IMR-90 (cell line): Measurements from ENCODE around the gene APPBP2. TPM values are rescaled to one million over a fixed set of nuclear protein-coding genes. Genes with fewer than 3 reads are reported as not detected.

Experiments used
- ATAC-seq: fragments of 200-7000 bp; cut with Tn5 transposase; 2 replicates; pipeline ENCODE4 v1.9.1; 2020; ENCODE audit warnings: low read depth, mild to moderate bottlenecking, moderate library complexity
- BruUV-seq: library from RNA; stranded (reverse); fragments of 400-500 nt; replicated peaks from 2 replicates; lab custom pipeline; 2021; lab: Mats Ljungman, UMichigan
- CTCF ChIA-PET: fragments of 300-600 bp; formaldehyde crosslinking; extraction: SDS; loops from one replicate; lab custom pipeline; 2021; ENCODE audit warnings: antibody characterized with exemption; lab: Yijun Ruan, JAX
- POLR2A ChIA-PET: fragments of 300-600 bp; sonication (Branson Sonifier 250); formaldehyde crosslinking; loops from one replicate; lab custom pipeline; 2022; ENCODE audit warnings: antibody characterized with exemption; ENCODE audit not compliant: unreplicated experiment; lab: Charles Lee
- DNase-seq: peaks from one replicate; pipeline ENCODE4 v3.0.0; 2013
- H2AFZ ChIP-seq: replicated peaks from 2 replicates; pipeline ENCODE3; 2013; ENCODE audit warnings: low read length, mild to moderate bottlenecking; ENCODE audit not compliant: poor library complexity
- H2AK5ac ChIP-seq: 2 replicates; pipeline ENCODE4 v1.6.1; 2013; ENCODE audit warnings: low read depth, low read length, inconsistent platforms
- H2AK9ac ChIP-seq: replicated peaks from 2 replicates; pipeline ENCODE3; 2013; ENCODE audit warnings: mild to moderate bottlenecking, low read depth, low read length, moderate library complexity; ENCODE audit not compliant: poor library complexity
- H2BK120ac ChIP-seq: 2 replicates; pipeline ENCODE4 v1.6.1; 2013; ENCODE audit warnings: low read depth, low read length, inconsistent platforms
- H2BK15ac ChIP-seq: 3 replicates; pipeline ENCODE4 v1.6.1; 2013; ENCODE audit warnings: low read depth, low read length, inconsistent platforms
- H2BK20ac ChIP-seq: 2 replicates; pipeline ENCODE4 v1.6.1; 2013; ENCODE audit warnings: low read depth, mild to moderate bottlenecking, inconsistent platforms, low read length, moderate library complexity
- H2BK5ac ChIP-seq: 2 replicates; pipeline ENCODE4 v1.6.1; 2013; ENCODE audit warnings: mild to moderate bottlenecking, low read depth, low read length, inconsistent platforms; ENCODE audit not compliant: poor library complexity, severe bottlenecking
- H3K14ac ChIP-seq: replicated peaks from 2 replicates; pipeline ENCODE4 v1.6.1; 2013; ENCODE audit warnings: low read depth, low read length, inconsistent platforms
- H3K18ac ChIP-seq: 2 replicates; pipeline ENCODE4 v1.6.1; 2013; ENCODE audit warnings: low read depth, low read length, control low read depth
- H3K23ac ChIP-seq: 2 replicates; pipeline ENCODE4 v1.6.1; 2013; ENCODE audit warnings: low read depth, low read length, inconsistent platforms
- H3K27ac ChIP-seq: 2 replicates; pipeline ENCODE4 v1.5.1; 2013; ENCODE audit warnings: mild to moderate bottlenecking, control low read depth, low read length; ENCODE audit not compliant: insufficient read depth
- H3K27me3 ChIP-seq: 2 replicates; pipeline ENCODE4 v1.6.1; 2013; ENCODE audit warnings: low read length; ENCODE audit not compliant: control insufficient read depth, insufficient read depth
- H3K36me3 ChIP-seq: 2 replicates; pipeline ENCODE4 v1.6.1; 2013; ENCODE audit warnings: low read length, mixed read lengths; ENCODE audit not compliant: control insufficient read depth, insufficient read depth
- H3K4ac ChIP-seq: 2 replicates; pipeline ENCODE4 v1.6.1; 2013; ENCODE audit warnings: low read depth, low read length, inconsistent platforms
- H3K4me1 ChIP-seq: 2 replicates; pipeline ENCODE4 v1.6.1; 2013; ENCODE audit warnings: low read length, mixed read lengths; ENCODE audit not compliant: control insufficient read depth, insufficient read depth
- H3K4me2 ChIP-seq: 2 replicates; pipeline ENCODE4 v1.6.1; 2013; ENCODE audit warnings: low read depth, mild to moderate bottlenecking, control low read depth, low read length, moderate library complexity
- H3K4me3 ChIP-seq: 2 replicates; pipeline ENCODE4 v1.5.1; 2013; ENCODE audit warnings: low read depth, mild to moderate bottlenecking, control low read depth, low read length, moderate library complexity; ENCODE audit not compliant: insufficient read depth
- H3K56ac ChIP-seq: 2 replicates; pipeline ENCODE4 v1.6.1; 2013; ENCODE audit warnings: low read length, inconsistent platforms; ENCODE audit not compliant: insufficient read depth; ENCODE audit errors: extremely low read depth
- H3K79me1 ChIP-seq, 2 experiments: 2 replicates each; pipeline ENCODE4 v1.6.1; 2013; ENCODE audit warnings: low read length in 2 of 2, inconsistent platforms in 1 of 2, low read depth in 1 of 2
- H3K9ac ChIP-seq: 2 replicates; pipeline ENCODE4 v1.6.1; 2013; ENCODE audit warnings: low read depth, low read length, control low read depth
- H3K9me1 ChIP-seq: 2 replicates; pipeline ENCODE4 v1.6.1; 2013; ENCODE audit warnings: low read length, inconsistent platforms; ENCODE audit not compliant: insufficient read depth
- H3K9me3 ChIP-seq: 2 replicates; pipeline ENCODE4 v1.6.1; 2013; ENCODE audit warnings: low read length; ENCODE audit not compliant: control insufficient read depth, insufficient read depth
- H4K20me1 ChIP-seq: 2 replicates; pipeline ENCODE4 v1.6.1; 2013; ENCODE audit warnings: low read length, inconsistent platforms; ENCODE audit not compliant: insufficient read depth
- H4K5ac ChIP-seq: 2 replicates; pipeline ENCODE4 v1.6.1; 2013; ENCODE audit warnings: mild to moderate bottlenecking, low read depth, low read length, control low read depth
- H4K8ac ChIP-seq, 2 experiments: 2 replicates each; pipeline ENCODE4 v1.6.1; 2013; ENCODE audit warnings: low read depth in 2 of 2, low read length in 2 of 2, control low read depth in 1 of 2, inconsistent platforms in 1 of 2
- H4K91ac ChIP-seq: 2 replicates; pipeline ENCODE4 v1.6.1; 2013; ENCODE audit warnings: low read depth, low read length, inconsistent platforms; ENCODE audit not compliant: insufficient read depth
- BHLHE40 ChIP-seq: fragments of 150-350 bp; IDR thresholded peaks from 2 replicates; pipeline ENCODE4 v1.6.1; 2016; ENCODE audit warnings: mild to moderate bottlenecking, low read depth, low read length
- CEBPB ChIP-seq: IDR thresholded peaks from 2 replicates; pipeline ENCODE4 v1.6.1; 2012; ENCODE audit warnings: low read depth, low read length, improper control_type of control experiment
- CHD1 ChIP-seq: IDR thresholded peaks from 2 replicates; pipeline ENCODE4 v1.6.1; 2012; ENCODE audit warnings: low read depth, low read length, improper control_type of control experiment
- CTCF ChIP-seq: conservative IDR thresholded peaks from 2 replicates; pipeline ENCODE4 v1.5.1; 2012; ENCODE audit warnings: mild to moderate bottlenecking, low read depth, low read length, improper control_type of control experiment
- ELK1 ChIP-seq: fragments of 150-350 bp; IDR thresholded peaks from 2 replicates; pipeline ENCODE4 v1.6.1; 2016; ENCODE audit warnings: low read depth, mild to moderate bottlenecking, low read length, moderate library complexity, borderline replicate concordance
- FOS ChIP-seq: fragments of 150-350 bp; IDR thresholded peaks from 2 replicates; pipeline ENCODE4 v1.6.1; 2016; ENCODE audit warnings: low read depth, low read length
- MAFK ChIP-seq: IDR thresholded peaks from 2 replicates; pipeline ENCODE4 v1.6.1; 2012; ENCODE audit warnings: low read depth, low read length, improper control_type of control experiment
- MAZ ChIP-seq: IDR thresholded peaks from 2 replicates; pipeline ENCODE4 v1.6.1; 2012; ENCODE audit warnings: low read depth, mild to moderate bottlenecking, low read length, improper control_type of control experiment, moderate library complexity, borderline replicate concordance
- MXI1 ChIP-seq: IDR thresholded peaks from 2 replicates; pipeline ENCODE4 v1.6.1; 2012; ENCODE audit warnings: low read depth, mild to moderate bottlenecking, low read length, moderate library complexity, borderline replicate concordance
- NFE2L2 ChIP-seq: fragments of 150-350 bp; IDR thresholded peaks from 2 replicates; pipeline ENCODE4 v1.6.1; 2016; ENCODE audit warnings: low read depth, mild to moderate bottlenecking, low read length
- POLR2A ChIP-seq: IDR thresholded peaks from 2 replicates; pipeline ENCODE4 v1.6.1; 2012; ENCODE audit warnings: mild to moderate bottlenecking, low read depth, low read length
- RAD21 ChIP-seq: IDR thresholded peaks from 2 replicates; pipeline ENCODE4 v1.6.1; 2012; ENCODE audit warnings: low read length, improper control_type of control experiment
- RCOR1 ChIP-seq: IDR thresholded peaks from 2 replicates; pipeline ENCODE4 v1.6.1; 2012; ENCODE audit warnings: mild to moderate bottlenecking, low read length, improper control_type of control experiment; ENCODE audit not compliant: insufficient replicate concordance
- RFX5 ChIP-seq: IDR thresholded peaks from 2 replicates; pipeline ENCODE4 v1.8.0; 2012; ENCODE audit warnings: low read depth, mild to moderate bottlenecking, low read length, moderate library complexity
- SMC3 ChIP-seq: fragments of 150-350 bp; IDR thresholded peaks from 2 replicates; pipeline ENCODE4 v1.6.1; 2016; ENCODE audit warnings: low read depth, mild to moderate bottlenecking, antibody characterized with exemption, low read length, moderate library complexity
- USF2 ChIP-seq: fragments of 150-350 bp; IDR thresholded peaks from 2 replicates; pipeline ENCODE4 v1.6.1; 2017; ENCODE audit warnings: mild to moderate bottlenecking, antibody characterized with exemption, low read length, low read depth
- WGBS, 2 experiments: methylation state at CpG; one replicate each; pipeline versions ENCODE4 v1.1.5 to v1.1.7; 2013; ENCODE audit warnings: missing lambda C conversion rate in 2 of 2; ENCODE audit not compliant: insufficient read length in 1 of 2; ENCODE audit errors: extremely low coverage in 2 of 2; 5-methylcytosine and 5-hydroxymethylcytosine counted together
- dilution Hi-C: fragments of 300-500 bp; cut with HindIII; formaldehyde crosslinking; loops from one replicate; pipeline ENCODE4 v1.14.3; 2018; ENCODE audit warnings: low sequenced_read_pairs; ENCODE audit not compliant: unreplicated experiment
- in situ Hi-C: fragments of 300-500 bp; cut with MboI; formaldehyde crosslinking; loops from 3 replicates; pipeline ENCODE4 v1.14.3; 2019; ENCODE audit warnings: low sequenced_read_pairs, inconsistent platforms, mixed read lengths
- intact Hi-C: fragments of 100-400 bp; cut with micrococcal nuclease; formaldehyde crosslinking; loops from 2 replicates; pipeline ENCODE4 v1.10.0; 2022
- polyA plus RNA-seq, 3 experiments: library from polyadenylated mRNA; depleted of rRNA; stranded (reverse); fragments of >200 nt; gene quantifications; 2 replicates each; pipeline ENCODE4 v1.2.3, GENCODE V29; 2012; ENCODE audit warnings: low replicate concordance in 1 of 3
- total RNA-seq: library from RNA; depleted of rRNA; stranded (reverse); fragments of >200 nt; gene quantifications from 2 replicates; pipeline ENCODE4 v1.2.3, GENCODE V29; 2012

Gene APPBP2
- total and polyA plus RNA-seq, 2 of the 4 experiments (the other 2 are of a cell fraction), result 12.3 to 93.9 TPM

GRCh38 chr17:60563743-60564142 lies 37.7 kb upstream of the APPBP2 start:
- no peaks in the 10 kb centered on the region for H3K9me3 ChIP-seq
- no peak overlapping the region for H3K4ac ChIP-seq
- no peaks in the 10 kb centered on the region for H3K36me3 ChIP-seq
- 0 out of 2 replicates have a peak, but pooled peaks cover 4% of the 10 kb centered on the region for H3K9me1 ChIP-seq
- H3K14ac ChIP-seq, result no peak overlapping the region
- H2BK120ac ChIP-seq, result no peak overlapping the region
- DNase-seq, result no peak
- H3K18ac ChIP-seq, result no peak overlapping the region
- H2AFZ ChIP-seq, result no peak overlapping the region
- no peak overlapping the region for H3K27ac ChIP-seq
- H3K9ac ChIP-seq, result no peak overlapping the region
- no peak overlapping the region for H2AK5ac ChIP-seq
- intact Hi-C loops, result no loop called here
- ChIA-PET CTCF (no interaction called here), POLR2A (no interaction called here)
- H4K20me1 ChIP-seq, result no peaks in the 10 kb centered on the region
- no peak overlapping the region for H3K56ac ChIP-seq
- dilution Hi-C loops, result no loop called here
- no peak overlapping the region for H2AK9ac ChIP-seq
- no peak overlapping the region for H4K91ac ChIP-seq
- H3K27me3 ChIP-seq, result no peaks in the 10 kb centered on the region
- TF ChIP-seq CEBPB, result no peak
- no peak for TF ChIP-seq RCOR1
- no peak for TF ChIP-seq RAD21
- no peak for TF ChIP-seq FOS
- no peak for TF ChIP-seq MAZ
- TF ChIP-seq CHD1, result no peak
- TF ChIP-seq USF2, result no peak
- TF ChIP-seq ELK1, result no peak
- TF ChIP-seq SMC3, result no peak
- no peak for TF ChIP-seq CTCF
- no peak for TF ChIP-seq RFX5
- TF ChIP-seq POLR2A, result no peak
- TF ChIP-seq MAFK, result no peak
- TF ChIP-seq BHLHE40, result no peak
- no peak for TF ChIP-seq MXI1
- TF ChIP-seq NFE2L2, result no peak
- no peak overlapping the region for H2BK20ac ChIP-seq
- no peak for ATAC-seq
- H4K5ac ChIP-seq, result no peak overlapping the region
- no peaks in the 10 kb centered on the region for H3K4me1 ChIP-seq
- H4K8ac ChIP-seq, result no peak overlapping the region
- H2BK5ac ChIP-seq, result no peak overlapping the region
- no peak overlapping the region for H2BK15ac ChIP-seq
- H3K23ac ChIP-seq, result no peak overlapping the region
- 33% methylated on average over 1 of the region's 2 CpGs; no CpG with 5 or more reads in 1 of the 2 experiments for WGBS, 2 experiments
- no TSS peak for BruUV-seq
- no peaks in the 10 kb centered on the region for H3K79me1 ChIP-seq
- no peak overlapping the region for H3K4me2 ChIP-seq
- no peak overlapping the region for H3K4me3 ChIP-seq
- in situ Hi-C loops, result no loop called here
